LNCAP (cell line): ENCODE data around the gene DEPP1.

Experiments used
- CTCF ChIP-seq: fragments of 450-650 bp; IDR thresholded peaks from 2 replicates; pipeline ENCODE4 v1.5.1; 2017; ENCODE audit warnings: mild to moderate bottlenecking

DEPP1 gene

GRCh38 chr10:44986179-44986578 is 7.6 kb upstream of the DEPP1 start:
- TF ChIP-seq CTCF: no peak

GRCh38 chr10:44985175-44985681 is 6.6 kb upstream of the DEPP1 start:
- TF ChIP-seq CTCF: no peak

- TF ChIP-seq CTCF: no peak
Observed at GRCh38 chr10:44984671-44985101, 6.1 kb upstream of the DEPP1 start.

GRCh38 chr10:44983895-44984278 is 5.3 kb upstream of the DEPP1 start:
- TF ChIP-seq CTCF: no peak

GRCh38 chr10:44983066-44983894 is 4.7 kb upstream of the DEPP1 start:
- no peak for TF ChIP-seq CTCF

- no peak for TF ChIP-seq CTCF
Observed at GRCh38 chr10:44982496-44982895, 3.9 kb upstream of the DEPP1 start.

- TF ChIP-seq CTCF: no peak
Observed at GRCh38 chr10:44982114-44982460, 3.5 kb upstream of the DEPP1 start.
